Peyer's patch (tissue), 4 donors: Measurements from ENCODE around the gene ATP9B.

Experiments
- POLR2A ChIP-seq, 2 donors: fragments of 450-650 bp; IDR thresholded peaks; one replicate each; pipeline ENCODE4 v1.5.1; 2017; ENCODE audit warnings: antibody characterized with exemption in 2 of 2, mild to moderate bottlenecking in 2 of 2, moderate library complexity in 2 of 2
- TF ChIP-seq, protein P1 (sequence below), 6 experiments: fragments of 450-650 bp in 4 of 6; fragments of 200-600 bp in 2 of 6; sonication (generic) in 1 of 6; IDR thresholded peaks; one replicate each; pipeline ENCODE4 v1.5.1; 2017 to 2019; ENCODE audit warnings: antibody characterized with exemption in 6 of 6, mild to moderate bottlenecking in 3 of 6, moderate library complexity in 1 of 6

DNA sequence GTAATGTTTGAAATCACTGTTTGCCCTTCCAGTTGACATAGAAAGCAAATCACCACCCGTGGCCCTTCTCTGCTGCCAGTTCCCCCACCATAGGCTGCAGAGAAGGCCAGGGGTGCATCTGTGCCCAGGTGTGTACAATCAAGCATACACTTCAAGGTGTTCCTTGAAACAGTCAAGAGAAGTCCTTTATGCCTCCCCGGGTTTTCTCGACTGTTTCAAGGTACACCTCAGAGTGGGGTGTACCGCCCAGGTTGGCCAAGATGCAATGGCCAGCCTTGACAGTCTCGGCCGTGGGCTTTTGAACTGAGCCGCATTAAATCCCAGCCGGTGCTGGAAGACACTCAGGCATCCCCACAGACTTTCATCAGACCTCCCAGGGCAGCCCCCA, 21.0 kb upstream of the ATP9B start:
- no peak for TF ChIP-seq POLR2A (IDR thresholded peaks at IDR 0.05)
- TF ChIP-seq, protein P1, sequence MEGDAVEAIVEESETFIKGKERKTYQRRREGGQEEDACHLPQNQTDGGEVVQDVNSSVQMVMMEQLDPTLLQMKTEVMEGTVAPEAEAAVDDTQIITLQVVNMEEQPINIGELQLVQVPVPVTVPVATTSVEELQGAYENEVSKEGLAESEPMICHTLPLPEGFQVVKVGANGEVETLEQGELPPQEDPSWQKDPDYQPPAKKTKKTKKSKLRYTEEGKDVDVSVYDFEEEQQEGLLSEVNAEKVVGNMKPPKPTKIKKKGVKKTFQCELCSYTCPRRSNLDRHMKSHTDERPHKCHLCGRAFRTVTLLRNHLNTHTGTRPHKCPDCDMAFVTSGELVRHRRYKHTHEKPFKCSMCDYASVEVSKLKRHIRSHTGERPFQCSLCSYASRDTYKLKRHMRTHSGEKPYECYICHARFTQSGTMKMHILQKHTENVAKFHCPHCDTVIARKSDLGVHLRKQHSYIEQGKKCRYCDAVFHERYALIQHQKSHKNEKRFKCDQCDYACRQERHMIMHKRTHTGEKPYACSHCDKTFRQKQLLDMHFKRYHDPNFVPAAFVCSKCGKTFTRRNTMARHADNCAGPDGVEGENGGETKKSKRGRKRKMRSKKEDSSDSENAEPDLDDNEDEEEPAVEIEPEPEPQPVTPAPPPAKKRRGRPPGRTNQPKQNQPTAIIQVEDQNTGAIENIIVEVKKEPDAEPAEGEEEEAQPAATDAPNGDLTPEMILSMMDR (IDR thresholded peaks at IDR 0.05): no peak
